ENCODE data around the gene ZNF766.
"Not testable (repeated sequence)": the region's sequence is repeated elsewhere in the genome, so short reads cannot be mapped to it uniquely, and the experiment has no call there.

The ZNF766 gene

GRCh38 chr19:52230685-52231084 is 38.7 kb upstream of the ZNF766 start:
- no peak for TF ChIP-seq TAF1 (IDR thresholded peaks at IDR 0.05; ENCODE audit: low read depth, low read length)
- peak; percentile 49; the same call in 1 of the 2 replicates for TF ChIP-seq POLR2AphosphoS5 (IDR thresholded peaks at IDR 0.05; ENCODE audit: low read depth, low read length)
- TF ChIP-seq PAX5 (IDR thresholded peaks at IDR 0.05; ENCODE audit: insufficient read depth, low read length, severe bottlenecking) = no peak
- DNase-seq (ENCODE audit: insufficient read length, low spot score) = no peak
- FAIRE-seq = peak; percentile 56

DNA sequence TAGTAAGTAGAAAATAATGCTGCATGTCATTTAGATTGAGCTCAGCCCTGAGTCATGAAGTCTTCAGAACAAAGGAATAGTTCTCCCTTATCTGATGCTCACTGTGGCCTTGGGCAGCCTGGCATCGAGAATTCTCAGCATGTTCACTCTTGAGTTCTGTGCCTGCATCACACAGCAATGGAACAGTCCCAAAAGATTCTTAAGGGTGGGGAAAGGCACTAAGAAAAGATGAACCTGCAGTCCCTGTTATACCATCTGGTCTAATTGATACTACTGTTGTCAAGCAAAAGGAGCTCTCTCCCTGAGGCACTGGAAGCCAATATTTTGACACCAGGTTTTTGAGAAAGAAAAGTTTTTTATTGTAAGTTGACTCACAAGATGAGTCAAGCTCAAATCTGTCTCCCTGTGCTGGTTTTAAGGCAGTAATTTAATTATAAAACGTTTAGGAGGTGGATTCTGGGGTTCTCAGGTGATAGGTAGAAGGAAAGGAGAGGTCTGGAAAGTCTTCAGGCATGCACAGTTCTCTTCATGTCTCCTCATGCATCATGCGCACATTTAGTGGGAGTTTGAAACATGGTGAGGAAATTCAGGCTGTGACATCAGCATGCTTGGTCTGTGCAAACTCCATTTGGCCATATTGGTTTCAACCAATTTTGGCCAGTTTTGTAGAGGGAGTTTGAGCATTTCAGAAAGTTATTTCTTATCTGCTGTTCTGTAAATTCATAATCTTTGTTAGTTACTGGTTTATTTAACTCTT is 38.1 kb upstream of the ZNF766 start:
- FAIRE-seq = no peak
- DNase-seq (ENCODE audit: insufficient read length, low spot score) = no peak
- TF ChIP-seq TAF1 (IDR thresholded peaks at IDR 0.05; ENCODE audit: low read depth, low read length) (no peak), PAX5 (IDR thresholded peaks at IDR 0.05; ENCODE audit: insufficient read depth, low read length, severe bottlenecking) (no peak), SPI1 (IDR thresholded peaks at IDR 0.05; ENCODE audit: low read depth, low read length) (no peak), POLR2AphosphoS5 (IDR thresholded peaks at IDR 0.05; ENCODE audit: low read depth, low read length) (no peak), POLR2A (IDR thresholded peaks at IDR 0.05; ENCODE audit: low read depth, low read length) (peak; percentile 43; the same call in 1 of the 2 replicates)

DNA sequence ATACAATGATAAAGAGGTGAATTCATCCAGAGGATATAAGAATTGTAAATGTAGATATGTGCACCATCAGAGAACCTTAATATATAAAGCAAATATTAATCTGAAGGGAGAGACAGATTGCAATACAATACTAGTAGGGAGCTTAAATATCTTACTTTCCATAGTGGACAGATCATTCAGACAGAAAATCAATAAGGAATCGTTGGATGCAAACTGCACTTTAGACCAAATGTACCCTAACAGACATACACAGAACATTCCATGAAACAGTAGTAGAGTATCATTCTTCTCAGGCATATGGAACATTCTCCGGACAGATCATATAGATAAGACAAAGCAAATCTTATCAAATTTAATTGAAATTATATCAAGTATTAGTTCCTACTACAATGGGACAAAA is 35.0 kb upstream of the ZNF766 start:
- TF ChIP-seq TAF1 (IDR thresholded peaks at IDR 0.05; ENCODE audit: low read depth, low read length) (no peak), PAX5 (IDR thresholded peaks at IDR 0.05; ENCODE audit: insufficient read depth, low read length, severe bottlenecking) (no peak), SPI1 (IDR thresholded peaks at IDR 0.05; ENCODE audit: low read depth, low read length) (no peak), POLR2A (IDR thresholded peaks at IDR 0.05; ENCODE audit: low read depth, low read length) (no peak), POU2F2 (IDR thresholded peaks at IDR 0.05; ENCODE audit: low read depth, low read length) (no peak), POLR2AphosphoS5 (IDR thresholded peaks at IDR 0.05; ENCODE audit: low read depth, low read length) (no peak)
- DNase-seq (ENCODE audit: insufficient read length, low spot score) = no peak
- no peak for FAIRE-seq

GRCh38 chr19:52237197-52237596 is 32.2 kb upstream of the ZNF766 start:
- TF ChIP-seq POLR2AphosphoS5 (IDR thresholded peaks at IDR 0.05; ENCODE audit: low read depth, low read length) (no peak), PAX5 (IDR thresholded peaks at IDR 0.05; ENCODE audit: insufficient read depth, low read length, severe bottlenecking) (no peak), TAF1 (IDR thresholded peaks at IDR 0.05; ENCODE audit: low read depth, low read length) (no peak), SPI1 (IDR thresholded peaks at IDR 0.05; ENCODE audit: low read depth, low read length) (no peak), POLR2A (IDR thresholded peaks at IDR 0.05; ENCODE audit: low read depth, low read length) (no peak), POU2F2 (IDR thresholded peaks at IDR 0.05; ENCODE audit: low read depth, low read length) (no peak)
- DNase-seq (ENCODE audit: insufficient read length, low spot score) = no peak
- FAIRE-seq = no peak

- FAIRE-seq (peak; percentile 79), DNase-seq (ENCODE audit: insufficient read length, low spot score) (no peak)
- TF ChIP-seq SPI1 (IDR thresholded peaks at IDR 0.05; ENCODE audit: low read depth, low read length) = no peak
- no peak for TF ChIP-seq POLR2A (IDR thresholded peaks at IDR 0.05; ENCODE audit: low read depth, low read length)
- no peak for TF ChIP-seq POU2F2 (IDR thresholded peaks at IDR 0.05; ENCODE audit: low read depth, low read length)
- no peak for TF ChIP-seq TAF1 (IDR thresholded peaks at IDR 0.05; ENCODE audit: low read depth, low read length)
- TF ChIP-seq POLR2AphosphoS5 (IDR thresholded peaks at IDR 0.05; ENCODE audit: low read depth, low read length) = no peak
- TF ChIP-seq PAX5 (IDR thresholded peaks at IDR 0.05; ENCODE audit: insufficient read depth, low read length, severe bottlenecking) = no peak
Measured at GRCh38 chr19:52237771-52238400, 31.5 kb upstream of the ZNF766 start.

- TF ChIP-seq PAX5 (IDR thresholded peaks at IDR 0.05; ENCODE audit: insufficient read depth, low read length, severe bottlenecking) (no peak), POU2F2 (IDR thresholded peaks at IDR 0.05; ENCODE audit: low read depth, low read length) (no peak), POLR2AphosphoS5 (IDR thresholded peaks at IDR 0.05; ENCODE audit: low read depth, low read length) (no peak), POLR2A (IDR thresholded peaks at IDR 0.05; ENCODE audit: low read depth, low read length) (no peak), TAF1 (IDR thresholded peaks at IDR 0.05; ENCODE audit: low read depth, low read length) (no peak), SPI1 (IDR thresholded peaks at IDR 0.05; ENCODE audit: low read depth, low read length) (no peak)
- FAIRE-seq = no peak
- DNase-seq (ENCODE audit: insufficient read length, low spot score) = no peak
Measured at GRCh38 chr19:52244021-52244420, 25.4 kb upstream of the ZNF766 start.

GRCh38 chr19:52248241-52248640 is 21.1 kb upstream of the ZNF766 start:
- no peak for TF ChIP-seq TAF1 (IDR thresholded peaks at IDR 0.05; ENCODE audit: low read depth, low read length)
- no peak for TF ChIP-seq PAX5 (IDR thresholded peaks at IDR 0.05; ENCODE audit: insufficient read depth, low read length, severe bottlenecking)
- TF ChIP-seq POLR2A (IDR thresholded peaks at IDR 0.05; ENCODE audit: low read depth, low read length) = no peak
- TF ChIP-seq SPI1 (IDR thresholded peaks at IDR 0.05; ENCODE audit: low read depth, low read length) = no peak
- TF ChIP-seq POLR2AphosphoS5 (IDR thresholded peaks at IDR 0.05; ENCODE audit: low read depth, low read length) = no peak
- TF ChIP-seq POU2F2 (IDR thresholded peaks at IDR 0.05; ENCODE audit: low read depth, low read length) = no peak
- no peak for DNase-seq (ENCODE audit: insufficient read length, low spot score)
- FAIRE-seq = no peak

DNA sequence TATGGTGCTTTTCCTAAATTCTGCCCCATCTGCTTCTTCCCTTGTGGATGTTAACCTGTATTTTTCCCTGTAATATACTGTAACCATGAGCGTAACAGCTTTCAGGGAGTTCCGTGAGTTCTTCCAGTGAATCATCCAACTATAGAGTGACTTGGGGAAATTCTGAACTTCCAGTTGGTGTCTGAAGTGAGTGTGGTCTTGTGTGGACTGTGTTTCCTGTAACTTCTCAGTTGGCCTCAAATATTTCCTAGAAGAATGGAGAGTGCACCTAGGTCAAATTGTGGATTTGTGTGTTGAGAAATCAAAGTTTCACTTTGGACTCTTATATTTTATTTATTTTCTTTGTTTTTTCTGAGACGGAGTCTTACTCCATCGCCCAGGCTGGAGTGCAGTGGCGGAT is 11.0 kb upstream of the ZNF766 start:
- DNase-seq (ENCODE audit: insufficient read length, low spot score) = no peak
- no peak for FAIRE-seq
- TF ChIP-seq PAX5 (IDR thresholded peaks at IDR 0.05; ENCODE audit: insufficient read depth, low read length, severe bottlenecking) (no peak), SPI1 (IDR thresholded peaks at IDR 0.05; ENCODE audit: low read depth, low read length) (no peak), POU2F2 (IDR thresholded peaks at IDR 0.05; ENCODE audit: low read depth, low read length) (no peak), POLR2AphosphoS5 (IDR thresholded peaks at IDR 0.05; ENCODE audit: low read depth, low read length) (no peak), TAF1 (IDR thresholded peaks at IDR 0.05; ENCODE audit: low read depth, low read length) (no peak), POLR2A (IDR thresholded peaks at IDR 0.05; ENCODE audit: low read depth, low read length) (no peak)

DNA sequence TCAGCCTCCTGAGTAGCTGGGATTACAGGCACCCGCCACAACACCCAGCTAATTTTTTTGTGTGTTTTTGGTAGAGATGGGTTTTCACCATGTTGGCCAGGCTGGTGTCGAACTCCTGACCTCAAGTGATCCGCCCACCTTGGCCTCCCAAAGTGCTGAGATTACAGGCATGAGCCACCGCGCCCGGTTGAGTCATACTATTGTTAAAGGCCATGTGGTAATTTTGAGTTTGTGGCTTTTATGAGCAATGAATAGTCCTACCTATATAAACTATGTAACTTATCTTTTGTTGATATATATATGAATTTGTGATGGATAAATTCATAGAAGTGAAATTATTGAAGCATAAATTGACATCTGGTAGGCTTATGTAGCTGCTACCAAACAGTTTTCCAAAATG is 3.8 kb upstream of the ZNF766 start:
- not testable (repeated sequence) for FAIRE-seq; DNase-seq (ENCODE audit: insufficient read length, low spot score)

Data from GM12891 (cell line).